Sigmoid colon (tissue), 7 donors: ENCODE measurements around the gene DAO. TPM values are rescaled to one million over a fixed set of nuclear protein-coding genes. Genes with fewer than 3 reads are reported as not detected.

Experiments used
- DNase-seq: peaks from one replicate; pipeline ENCODE4 v3.0.0-alpha.2; 2019
- H3K27ac ChIP-seq, 4 donors: fragments of 200-600 bp; sonication (generic); one replicate each; pipeline ENCODE4 v1.5.1; 2016 to 2019; ENCODE audit warnings: mild to moderate bottlenecking in 1 of 4
- H3K27me3 ChIP-seq, 3 donors: fragments of 200-600 bp; sonication (generic); one replicate each; pipeline ENCODE4 v1.5.1; 2019; ENCODE audit warnings: mild to moderate bottlenecking in 1 of 3
- H3K36me3 ChIP-seq, 4 donors: fragments of 200-600 bp; sonication (generic); one replicate each; pipeline ENCODE4 v1.5.1; 2016 to 2019
- H3K4me1 ChIP-seq, 4 donors: fragments of 200-600 bp; sonication (generic); one replicate each; pipeline ENCODE4 v1.5.1; 2017 to 2019
- H3K4me3 ChIP-seq, 4 donors: fragments of 200-600 bp; sonication (generic); one replicate each; pipeline ENCODE4 v1.5.1; 2017 to 2019; ENCODE audit warnings: mild to moderate bottlenecking in 2 of 4, moderate library complexity in 1 of 4
- H3K9me3 ChIP-seq, 4 donors: fragments of 200-600 bp in 3 of 4; sonication (generic) in 3 of 4; one replicate each; pipeline versions ENCODE4 v1.5.1 to v1.6.1; 2013 to 2019
- EP300 ChIP-seq, 4 donors: sonication (generic); formaldehyde crosslinking; IDR thresholded peaks; one replicate each; pipeline ENCODE4 v1.6.1; 2017; ENCODE audit warnings: antibody characterized with exemption in 4 of 4
- POLR2A ChIP-seq, 2 donors: fragments of 450-650 bp; IDR thresholded peaks; one replicate each; pipeline ENCODE4 v1.6.1; 2016; ENCODE audit warnings: antibody characterized with exemption in 2 of 2, mild to moderate bottlenecking in 2 of 2, moderate library complexity in 2 of 2
- POLR2AphosphoS5 ChIP-seq, 4 donors: sonication (generic); formaldehyde crosslinking; IDR thresholded peaks; one replicate each; pipeline ENCODE4 v1.6.1; 2017; ENCODE audit warnings: antibody characterized with exemption in 4 of 4
- WGBS, 2 donors: extraction: QIAGEN DNeasy Blood & Tissue Kit; methylation state at CpG; one replicate each; pipeline ENCODE4 v1.1.7; 2013; 5-methylcytosine and 5-hydroxymethylcytosine counted together
- intact Hi-C: fragments of 100-400 bp; cut with DNase I; formaldehyde crosslinking; loops from one replicate; pipeline ENCODE4 v1.15.1; 2023
- polyA plus RNA-seq, 3 donors: library from polyadenylated mRNA; stranded (reverse); fragments of 200-250 nt; gene quantifications; one replicate each; pipeline ENCODE4 v1.2.3, GENCODE V29; 2013
- total RNA-seq, 4 donors: library from RNA; depleted of rRNA; stranded (reverse); fragments of >200 nt; gene quantifications; one replicate each; pipeline ENCODE4 v1.1.0, GENCODE V29; 2016
- TF ChIP-seq, protein P1 (sequence below), 4 experiments: fragments of 450-650 bp in 3 of 4; fragments of 200-600 bp in 1 of 4; IDR thresholded peaks; one replicate each; pipeline ENCODE4 v1.5.1; 2016 to 2019; ENCODE audit warnings: antibody characterized with exemption in 4 of 4, mild to moderate bottlenecking in 3 of 4, moderate library complexity in 2 of 4
- donor health status: healthy with polysubstance abuse.
- donor health status: Bipolar disorder and iron deficiency.
- donor health status: healthy.

Gene DAO
- total and polyA plus RNA-seq, 7 donors, result 1.0 to 9.0 (median 4.2) TPM; not detected in 4

DNA sequence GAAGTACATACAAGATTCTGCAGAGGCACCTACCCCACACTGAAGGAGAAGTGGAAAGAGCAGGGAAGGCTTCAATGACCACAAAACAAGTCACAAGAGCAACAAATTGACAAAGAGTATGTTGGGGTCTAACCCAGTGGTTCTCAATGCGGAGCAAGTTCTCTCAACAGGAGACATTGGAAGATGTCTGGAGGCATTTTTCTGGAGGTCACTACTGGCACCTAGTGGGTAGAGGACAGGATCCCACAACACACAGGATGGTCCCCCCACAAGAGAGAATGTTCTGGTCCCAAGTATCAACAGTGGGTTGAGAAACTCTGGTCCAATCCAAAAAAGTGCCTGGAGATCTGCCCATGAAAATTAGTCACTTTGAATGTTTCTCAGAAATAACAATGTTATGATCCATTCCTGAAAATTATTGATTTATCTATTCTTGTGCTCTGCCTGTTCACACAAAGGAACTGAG lies 25.9 kb upstream of the DAO start:
- DNase-seq, result peak; percentile 82
- WGBS, 2 donors, result 75 to 85% methylated on average over 1 of the region's 1 CpG
- no peak overlapping the region for H3K4me3 ChIP-seq
- H3K27me3 ChIP-seq, result no peaks in the 10 kb centered on the region
- H3K9me3 ChIP-seq, result no peaks in the 10 kb centered on the region
- peaks cover 0 to 87% (median 75%) of the 10 kb centered on the region in 4 donors for H3K4me1 ChIP-seq
- peaks cover 0 to 4% (median 0%) of the 10 kb centered on the region in 4 donors for H3K36me3 ChIP-seq
- intact Hi-C loops, result loop anchor here (1.0 to 10.0 kb wide), 3 partner anchors 51 to 241 kb away; partner anchors contain the start of genes ALKBH2 and UNG
- peak overlapping the region; percentile 91 to 99 (median 96) for H3K27ac ChIP-seq
- no peak for TF ChIP-seq POLR2AphosphoS5 (IDR thresholded peaks at IDR 0.05)
- peak in 1 of 4 donors; percentile 44 for TF ChIP-seq EP300 (IDR thresholded peaks at IDR 0.05)
- no peak for TF ChIP-seq POLR2A (IDR thresholded peaks at IDR 0.05)
- TF ChIP-seq, protein P1, sequence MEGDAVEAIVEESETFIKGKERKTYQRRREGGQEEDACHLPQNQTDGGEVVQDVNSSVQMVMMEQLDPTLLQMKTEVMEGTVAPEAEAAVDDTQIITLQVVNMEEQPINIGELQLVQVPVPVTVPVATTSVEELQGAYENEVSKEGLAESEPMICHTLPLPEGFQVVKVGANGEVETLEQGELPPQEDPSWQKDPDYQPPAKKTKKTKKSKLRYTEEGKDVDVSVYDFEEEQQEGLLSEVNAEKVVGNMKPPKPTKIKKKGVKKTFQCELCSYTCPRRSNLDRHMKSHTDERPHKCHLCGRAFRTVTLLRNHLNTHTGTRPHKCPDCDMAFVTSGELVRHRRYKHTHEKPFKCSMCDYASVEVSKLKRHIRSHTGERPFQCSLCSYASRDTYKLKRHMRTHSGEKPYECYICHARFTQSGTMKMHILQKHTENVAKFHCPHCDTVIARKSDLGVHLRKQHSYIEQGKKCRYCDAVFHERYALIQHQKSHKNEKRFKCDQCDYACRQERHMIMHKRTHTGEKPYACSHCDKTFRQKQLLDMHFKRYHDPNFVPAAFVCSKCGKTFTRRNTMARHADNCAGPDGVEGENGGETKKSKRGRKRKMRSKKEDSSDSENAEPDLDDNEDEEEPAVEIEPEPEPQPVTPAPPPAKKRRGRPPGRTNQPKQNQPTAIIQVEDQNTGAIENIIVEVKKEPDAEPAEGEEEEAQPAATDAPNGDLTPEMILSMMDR (IDR thresholded peaks at IDR 0.05), result peak; percentile 14 to 54 (median 39)

DNA sequence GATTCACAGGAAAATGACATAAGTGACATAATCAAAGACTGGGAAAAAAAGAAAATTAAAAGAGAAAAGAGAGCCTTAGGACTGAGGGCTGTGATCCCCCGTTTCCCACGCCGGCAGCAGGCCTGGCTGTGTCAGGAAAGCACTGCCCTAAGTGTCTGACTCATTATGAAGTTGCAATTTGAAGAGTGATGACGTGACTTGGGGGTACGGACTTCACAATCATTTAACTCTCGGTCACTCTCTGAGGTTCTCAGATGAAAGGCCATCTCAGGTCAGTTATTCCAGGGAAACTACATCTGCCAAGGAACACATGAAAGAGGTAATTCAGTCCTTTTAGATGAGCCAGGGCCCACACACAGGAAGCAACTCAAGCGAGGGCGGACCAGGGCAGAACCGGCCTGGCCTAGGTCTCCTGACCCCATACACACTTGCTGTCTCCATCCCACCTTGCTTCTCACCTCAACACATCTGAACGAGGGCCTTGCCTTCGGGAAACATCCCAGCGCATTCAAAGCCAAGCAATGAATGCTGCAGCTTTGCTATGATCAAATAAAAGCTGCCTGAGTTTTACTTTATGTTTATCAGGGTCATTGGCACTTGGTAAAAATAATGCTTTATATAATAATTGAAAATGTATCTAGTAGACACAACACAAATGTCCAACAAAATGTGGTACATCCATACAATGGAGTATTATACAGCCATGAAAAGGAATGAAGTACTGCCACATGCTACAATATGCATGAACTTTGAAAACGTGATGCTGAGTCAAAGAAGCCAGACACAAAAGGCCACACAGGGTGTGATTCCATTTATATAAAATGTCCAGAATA lies 25.2 kb upstream of the DAO start:
- Histone ChIP-seq H3K9me3 (no peaks in the 10 kb centered on the region), H3K27ac (peak overlapping the region; percentile 91 to 99 (median 96)), H3K4me3 (no peak overlapping the region), H3K4me1 (peaks cover 0 to 82% (median 69%) of the 10 kb centered on the region in 4 donors), H3K27me3 (no peaks in the 10 kb centered on the region), H3K36me3 (no peaks in the 10 kb centered on the region)
- intact Hi-C loops, result loop anchor here (1.0 to 10.0 kb wide), 4 partner anchors 51 to 240 kb away; partner anchors contain the start of genes ALKBH2 and UNG
- 80 to 82% methylated on average over 13 of the region's 13 CpGs for WGBS, 2 donors
- DNase-seq, result peak; percentile 85
- TF ChIP-seq POLR2A (IDR thresholded peaks at IDR 0.05) (no peak), EP300 (IDR thresholded peaks at IDR 0.05) (peak in 2 of 4 donors; percentile 21 to 62), POLR2AphosphoS5 (IDR thresholded peaks at IDR 0.05) (peak; percentile 48 to 85 (median 58))

DNA sequence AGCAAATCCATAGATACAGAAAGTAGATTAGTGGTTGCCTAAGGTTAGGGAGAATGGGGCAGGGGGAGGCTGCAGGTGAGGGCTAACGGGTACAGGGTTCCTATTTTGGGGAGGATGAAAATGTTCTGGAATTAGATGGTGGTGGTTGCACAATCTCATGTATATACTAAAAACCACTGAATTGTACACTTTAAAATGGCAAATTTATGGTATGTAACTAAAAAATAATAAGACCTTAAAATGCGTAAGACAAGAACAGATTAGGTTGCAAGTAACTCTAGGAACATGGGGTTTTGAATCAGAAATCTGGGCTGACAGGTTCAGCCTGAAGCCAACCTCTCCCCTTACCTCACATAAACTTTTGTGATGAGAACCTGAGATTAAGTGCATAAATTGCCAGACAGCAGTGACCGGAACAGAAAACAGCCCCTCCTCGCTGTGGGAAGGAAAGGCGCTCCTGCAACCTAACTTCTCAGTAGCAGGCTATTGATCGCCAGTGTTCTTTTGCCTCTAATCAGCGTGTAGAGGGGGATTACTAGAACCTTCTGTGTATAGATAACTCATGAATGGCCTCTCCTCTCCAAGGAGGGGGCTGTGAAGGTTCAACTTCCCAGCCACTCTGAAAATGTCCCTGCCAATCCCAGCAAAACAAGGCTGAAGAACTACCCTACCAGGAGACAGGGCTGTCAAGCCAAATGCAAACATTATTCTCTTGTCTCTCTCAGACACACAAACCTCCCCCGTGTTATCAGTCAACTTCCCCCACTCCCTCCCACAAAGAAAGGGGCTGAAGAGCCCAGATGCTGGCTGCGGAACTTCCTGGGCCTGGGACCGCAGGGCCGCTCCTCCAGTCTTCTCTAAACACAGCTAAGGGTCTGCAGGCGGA lies 24.4 kb upstream of the DAO start:
- H3K36me3 ChIP-seq, result no peaks in the 10 kb centered on the region
- 79% methylated on average over 12 of the region's 12 CpGs for WGBS, 2 donors
- no peak for DNase-seq
- H3K27ac ChIP-seq, result peak overlapping the region; percentile 91 to 99 (median 96)
- H3K9me3 ChIP-seq, result no peaks in the 10 kb centered on the region
- H3K4me1 ChIP-seq, result peaks cover 0 to 74% (median 65%) of the 10 kb centered on the region in 4 donors
- peak overlapping the region; percentile 63 to 84 (median 78) for H3K4me3 ChIP-seq
- intact Hi-C loops, result loop anchor here (2.0 to 10.0 kb wide), 4 partner anchors 97 to 293 kb away; partner anchors contain the start of genes ALKBH2, CORO1C, ISCU and UNG
- TF ChIP-seq, protein P1 (IDR thresholded peaks at IDR 0.05), result no peak
- TF ChIP-seq POLR2AphosphoS5 (IDR thresholded peaks at IDR 0.05) (no peak), EP300 (IDR thresholded peaks at IDR 0.05) (no peak), POLR2A (IDR thresholded peaks at IDR 0.05) (no peak)
- H3K27me3 ChIP-seq, result no peaks in the 10 kb centered on the region

DNA sequence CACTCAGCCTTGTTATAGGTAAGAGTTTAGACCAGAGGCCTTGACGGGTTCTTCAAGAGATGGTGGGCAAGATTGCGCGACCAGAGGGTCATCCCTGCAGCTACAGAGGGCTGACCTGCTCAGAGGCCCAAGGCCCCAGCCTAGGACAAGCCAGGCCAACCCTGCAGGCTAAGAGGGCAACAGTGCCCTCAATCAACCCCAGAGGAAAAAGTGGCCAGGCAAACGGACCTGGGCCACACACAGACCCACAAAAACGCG lies 23.8 kb upstream of the DAO start:
- Histone ChIP-seq H3K9me3 (no peaks in the 10 kb centered on the region), H3K27me3 (no peaks in the 10 kb centered on the region), H3K36me3 (no peaks in the 10 kb centered on the region), H3K4me1 (peaks cover 0 to 68% (median 59%) of the 10 kb centered on the region in 4 donors), H3K27ac (peak overlapping the region; percentile 91 to 99 (median 96)), H3K4me3 (peak overlapping the region; percentile 63 to 84 (median 78))
- no peak for DNase-seq
- WGBS, 2 donors, result 44 to 58% methylated on average over 6 of the region's 6 CpGs
- TF ChIP-seq, protein P1 (IDR thresholded peaks at IDR 0.05), result no peak
- TF ChIP-seq POLR2A (IDR thresholded peaks at IDR 0.05), result no peak
- TF ChIP-seq POLR2AphosphoS5 (IDR thresholded peaks at IDR 0.05), result no peak
- no peak for TF ChIP-seq EP300 (IDR thresholded peaks at IDR 0.05)
- intact Hi-C loops, result loop anchor here (2.0 to 10.0 kb wide), 4 partner anchors 96 to 293 kb away; partner anchors contain the start of genes ALKBH2, CORO1C, ISCU and UNG
